Measurements from ENCODE around the gene POU2F1. TPM values are rescaled to one million over a fixed set of nuclear protein-coding genes. Genes with fewer than 3 reads are reported as not detected.

The POU2F1 gene
- total RNA-seq, 4 donors from 2014 or later, result 14.0 to 45.5 (median 19.8) TPM

GRCh38 chr1:167289075-167289442 is 68.4 kb downstream of the POU2F1 start:
- no peak for DNase-seq
- intact Hi-C loops (cut with DNase I), result no loop called here
- Histone ChIP-seq H3K36me3 (no peaks in the 10 kb centered on the region), H3K4me1 (peaks cover 0 to 6% of the 10 kb centered on the region in 2 donors), H3K9me3 (no peaks in the 10 kb centered on the region), H3K27ac (no peak overlapping the region), H3K27me3 (no peaks in the 10 kb centered on the region), H3K4me3 (replicated peaks in 1 of 3) (no peak overlapping the region)
- 95 to 96% methylated on average over 1 of the region's 1 CpG for WGBS, 2 donors
- TF ChIP-seq POLR2A (IDR thresholded peaks at IDR 0.05), result no peak
- TF ChIP-seq CTCF (IDR thresholded peaks at IDR 0.05), result no peak

GRCh38 chr1:167289966-167290365 is 69.3 kb downstream of the POU2F1 start:
- H3K4me1 ChIP-seq, result peaks cover 0 to 6% of the 10 kb centered on the region in 2 donors
- H3K36me3 ChIP-seq, result no peaks in the 10 kb centered on the region
- 95% methylated on average over 5 of the region's 5 CpGs for WGBS, 2 donors
- no peaks in the 10 kb centered on the region for H3K27me3 ChIP-seq
- H3K9me3 ChIP-seq, result no peaks in the 10 kb centered on the region
- H3K27ac ChIP-seq, result no peak overlapping the region
- TF ChIP-seq CTCF (IDR thresholded peaks at IDR 0.05), result no peak
- H3K4me3 ChIP-seq (replicated peaks in 1 of 3), result no peak overlapping the region
- intact Hi-C loops (cut with DNase I), result no loop called here
- DNase-seq, result no peak

GRCh38 chr1:167291539-167292185 is 71.0 kb downstream of the POU2F1 start:
- H3K27ac ChIP-seq, result no peak overlapping the region
- intact Hi-C loops (cut with DNase I), result no loop called here
- H3K4me1 ChIP-seq, result peaks cover under 1 to 6% of the 10 kb centered on the region in 2 donors
- TF ChIP-seq POLR2A (IDR thresholded peaks at IDR 0.05), result no peak
- 84 to 88% methylated on average over 3 of the region's 3 CpGs for WGBS, 2 donors
- H3K36me3 ChIP-seq, result no peaks in the 10 kb centered on the region
- DNase-seq, result no peak
- no peak overlapping the region for H3K4me3 ChIP-seq (replicated peaks in 1 of 3)
- no peaks in the 10 kb centered on the region for H3K9me3 ChIP-seq
- no peaks in the 10 kb centered on the region for H3K27me3 ChIP-seq

GRCh38 chr1:167292216-167292615 is 71.5 kb downstream of the POU2F1 start:
- Histone ChIP-seq H3K27ac (no peak overlapping the region), H3K27me3 (no peaks in the 10 kb centered on the region), H3K4me3 (replicated peaks in 1 of 3) (no peak overlapping the region), H3K36me3 (no peaks in the 10 kb centered on the region), H3K4me1 (peaks cover 2 to 7% of the 10 kb centered on the region in 2 donors), H3K9me3 (no peaks in the 10 kb centered on the region)
- no peak for DNase-seq
- intact Hi-C loops (cut with DNase I), result no loop called here
- TF ChIP-seq CTCF (IDR thresholded peaks at IDR 0.05) (no peak), POLR2A (IDR thresholded peaks at IDR 0.05) (no peak)

- Histone ChIP-seq H3K9me3 (no peaks in the 10 kb centered on the region), H3K27ac (no peak overlapping the region), H3K27me3 (no peaks in the 10 kb centered on the region), H3K36me3 (no peaks in the 10 kb centered on the region), H3K4me1 (peaks cover 6 to 7% of the 10 kb centered on the region in 2 donors), H3K4me3 (replicated peaks in 1 of 3) (no peak overlapping the region)
- TF ChIP-seq POLR2A (IDR thresholded peaks at IDR 0.05) (no peak), CTCF (IDR thresholded peaks at IDR 0.05) (no peak)
- intact Hi-C loops (cut with DNase I), result no loop called here
- 92 to 98% methylated on average over 4 of the region's 4 CpGs for WGBS, 2 donors
- no peak for DNase-seq
Observed at GRCh38 chr1:167293057-167293456, 72.4 kb downstream of the POU2F1 start.

All from thyroid gland (tissue), 4 donors.